ENCODE results near the gene FAM47E. TPM values are rescaled to one million over a fixed set of nuclear protein-coding genes. Genes with fewer than 3 reads are reported as not detected.

FAM47E gene
- total and polyA plus RNA-seq, 2 donors (not counting 3 experiments of a cell fraction or from before 2014, with no cell fraction given), result 0.11 TPM; not detected in 1

DNA sequence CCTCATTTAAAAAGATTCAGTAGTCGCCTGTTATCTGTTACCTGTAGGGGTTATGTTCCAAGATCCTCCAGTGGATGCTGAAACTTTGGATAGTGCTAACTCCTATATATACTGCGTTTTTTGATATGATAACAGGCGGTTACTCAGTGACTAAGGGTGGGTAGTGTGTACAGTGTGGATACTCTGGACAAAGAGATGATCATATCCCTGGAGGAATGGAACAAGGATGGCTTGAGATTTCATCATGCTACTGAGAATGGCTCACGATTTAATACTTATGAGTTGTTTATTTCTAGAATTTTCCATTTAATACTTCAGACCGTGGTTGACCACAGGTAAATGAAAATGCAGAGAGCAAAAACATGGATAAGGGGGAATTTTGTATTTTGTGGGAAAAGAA is 21.5 kb downstream of the FAM47E start:
- peaks cover 16 to 25% of the 10 kb centered on the region in 2 experiments for H3K27me3 ChIP-seq (ENCODE audit: control insufficient read depth in 2 of 2, insufficient read depth in 2 of 2, low read length in 2 of 2)
- H3K9me3 ChIP-seq (replicated peaks; ENCODE audit: control insufficient read depth, insufficient read depth, low read length), result no peaks in the 10 kb centered on the region
- no peaks in the 10 kb centered on the region for H3K4me1 ChIP-seq (ENCODE audit: control insufficient read depth, extremely low read depth, insufficient read depth, low read length)
- dilution Hi-C loops (cut with MboI; ENCODE audit: extremely low pct_ligation_motif_present, low sequenced_read_pairs) (no loop called here), intact Hi-C loops (cut with micrococcal nuclease) (no loop called here)
- TF ChIP-seq POLR2A (IDR thresholded peaks at IDR 0.05; ENCODE audit: low read depth, low read length) (no peak), POLR2AphosphoS5 (IDR thresholded peaks at IDR 0.05; ENCODE audit: insufficient read depth, low read depth, low read length) (no peak), JUN (IDR thresholded peaks at IDR 0.05; ENCODE audit: borderline replicate concordance, insufficient read depth, insufficient read length, low read depth) (no peak), FOS (IDR thresholded peaks at IDR 0.05; ENCODE audit: borderline replicate concordance, insufficient read depth, low read length) (no peak), MYC (IDR thresholded peaks at IDR 0.05; ENCODE audit: low read depth, low read length) (no peak), GATA2 (IDR thresholded peaks at IDR 0.05; ENCODE audit: insufficient read depth, insufficient read length, low read depth, low read length) (no peak), EZH2 (IDR thresholded peaks at IDR 0.05; ENCODE audit: borderline replicate concordance, low read depth, low read length, severe bottlenecking) (no peak)
- TF ChIP-seq, protein P1, sequence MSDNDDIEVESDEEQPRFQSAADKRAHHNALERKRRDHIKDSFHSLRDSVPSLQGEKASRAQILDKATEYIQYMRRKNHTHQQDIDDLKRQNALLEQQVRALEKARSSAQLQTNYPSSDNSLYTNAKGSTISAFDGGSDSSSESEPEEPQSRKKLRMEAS (IDR thresholded peaks at IDR 0.05; ENCODE audit: insufficient read depth, insufficient read length), result no peak
- TF ChIP-seq, protein P2, sequence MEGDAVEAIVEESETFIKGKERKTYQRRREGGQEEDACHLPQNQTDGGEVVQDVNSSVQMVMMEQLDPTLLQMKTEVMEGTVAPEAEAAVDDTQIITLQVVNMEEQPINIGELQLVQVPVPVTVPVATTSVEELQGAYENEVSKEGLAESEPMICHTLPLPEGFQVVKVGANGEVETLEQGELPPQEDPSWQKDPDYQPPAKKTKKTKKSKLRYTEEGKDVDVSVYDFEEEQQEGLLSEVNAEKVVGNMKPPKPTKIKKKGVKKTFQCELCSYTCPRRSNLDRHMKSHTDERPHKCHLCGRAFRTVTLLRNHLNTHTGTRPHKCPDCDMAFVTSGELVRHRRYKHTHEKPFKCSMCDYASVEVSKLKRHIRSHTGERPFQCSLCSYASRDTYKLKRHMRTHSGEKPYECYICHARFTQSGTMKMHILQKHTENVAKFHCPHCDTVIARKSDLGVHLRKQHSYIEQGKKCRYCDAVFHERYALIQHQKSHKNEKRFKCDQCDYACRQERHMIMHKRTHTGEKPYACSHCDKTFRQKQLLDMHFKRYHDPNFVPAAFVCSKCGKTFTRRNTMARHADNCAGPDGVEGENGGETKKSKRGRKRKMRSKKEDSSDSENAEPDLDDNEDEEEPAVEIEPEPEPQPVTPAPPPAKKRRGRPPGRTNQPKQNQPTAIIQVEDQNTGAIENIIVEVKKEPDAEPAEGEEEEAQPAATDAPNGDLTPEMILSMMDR (IDR thresholded peaks at IDR 0.05; ENCODE audit: extremely low read depth in 1 of 2, insufficient read depth in 1 of 2, low read depth in 1 of 2, low read length in 2 of 2), result no peak
- H3K9ac ChIP-seq (replicated peaks; ENCODE audit: extremely low read depth, insufficient read depth, low read length), result no peak overlapping the region
- no peak overlapping the region for H3K27ac ChIP-seq (ENCODE audit: insufficient read depth, low read depth, low read length)
- H2AFZ ChIP-seq (ENCODE audit: low read depth, low read length), result no peak overlapping the region
- H3K9me1 ChIP-seq (replicated peaks; ENCODE audit: control insufficient read depth, extremely low read depth, insufficient read depth, low read length), result no peaks in the 10 kb centered on the region
- POLR2A ChIA-PET, result no interaction called here
- no peak overlapping the region for H3K4me3 ChIP-seq (replicated peaks in 1 of 3; ENCODE audit: insufficient read depth in 1 of 3, low read depth in 1 of 3, low read length in 3 of 3)
- H3K4me2 ChIP-seq (ENCODE audit: insufficient read depth, low read length), result no peak overlapping the region
- CTCF ChIA-PET, result no interaction called here
- H3K36me3 ChIP-seq (ENCODE audit: control insufficient read depth in 2 of 2, extremely low read depth in 1 of 2, insufficient read depth in 2 of 2, low read length in 2 of 2), result no peaks in the 10 kb centered on the region
- H3K79me2 ChIP-seq (ENCODE audit: control insufficient read depth, insufficient read depth, low read length), result no peaks in the 10 kb centered on the region
- no peak for DNase-seq (ENCODE audit: low read depth, low spot score)
- no TSS peak for BruUV-seq (replicated peaks)
- no peaks in the 10 kb centered on the region for H4K20me1 ChIP-seq (replicated peaks; ENCODE audit: control insufficient read depth, extremely low read depth, insufficient read depth, low read length)
- FAIRE-seq, result no peak

All from endothelial cell of umbilical vein (primary cell).